K562 (cell line): ENCODE measurements around the gene MAML3. TPM values are rescaled to one million over a fixed set of nuclear protein-coding genes. Genes with fewer than 3 reads are reported as not detected.

Experiments
- CTBP1 ChIP-seq: fragments of 450-650 bp; IDR thresholded peaks from 2 replicates; pipeline ENCODE4 v1.6.1; 2016; ENCODE audit warnings: borderline replicate concordance
- ESRRB ChIP-seq: fragments of 250-450 bp; sonication (Bioruptor Pico); IDR thresholded peaks from 2 replicates; pipeline ENCODE4 v1.5.0; 2020; ENCODE audit warnings: mild to moderate bottlenecking, moderate library complexity, borderline replicate concordance
- FOSL1 ChIP-seq: fragments of 200-800 bp; sonication (Bioruptor generic); conservative IDR thresholded peaks from 2 replicates; pipeline ENCODE4 v1.6.1; 2016; ENCODE audit warnings: missing genetic modification characterization, missing compliant biosample characterization
- GATAD2B ChIP-seq: fragments of 450-650 bp; IDR thresholded peaks from 2 replicates; pipeline ENCODE4 v1.6.1; 2017; ENCODE audit warnings: mild to moderate bottlenecking, borderline replicate concordance
- GTF3C2 ChIP-seq: IDR thresholded peaks from 3 replicates; pipeline ENCODE4 v1.6.1; 2011; ENCODE audit warnings: borderline replicate concordance, mild to moderate bottlenecking, moderate library complexity; ENCODE audit not compliant: insufficient read length; ENCODE audit errors: extremely low read depth
- IRF9 ChIP-seq: fragments of 450-650 bp; IDR thresholded peaks from 2 replicates; pipeline ENCODE4 v1.6.1; 2016; ENCODE audit warnings: missing biosample characterization, missing genetic modification characterization
- KLF10 ChIP-seq: fragments of 250-450 bp; sonication (Bioruptor Pico); IDR thresholded peaks from 2 replicates; pipeline ENCODE4 v1.6.1; 2021; ENCODE audit warnings: matching md5 sums
- NONO ChIP-seq, 2 experiments: fragments of 200-400 bp in 1 of 2; fragments of 450-650 bp in 1 of 2; formaldehyde crosslinking in 1 of 2; IDR thresholded peaks; 2 replicates each; pipeline ENCODE4 v1.6.1; 2017; ENCODE audit warnings: low read depth in 2 of 2, mild to moderate bottlenecking in 2 of 2, moderate library complexity in 2 of 2, low read length in 1 of 2
- NR2C2 ChIP-seq, 2 experiments: fragments of 200-800 bp in 1 of 2; sonication (Bioruptor generic) in 1 of 2; sonication (generic) in 1 of 2; formaldehyde crosslinking in 1 of 2; IDR thresholded peaks; 2 replicates each; pipeline versions ENCODE4 v1.6.1 to v1.8.0; 2016 to 2022; ENCODE audit warnings: mild to moderate bottlenecking in 1 of 2, missing compliant biosample characterization in 1 of 2, missing genetic modification characterization in 1 of 2, missing genetic modification reagents in 1 of 2
- PHB2 ChIP-seq: fragments of 450-650 bp; IDR thresholded peaks from 2 replicates; pipeline ENCODE4 v1.6.1; 2017; ENCODE audit warnings: low read depth
- ZNF224 ChIP-seq: sonication (generic); formaldehyde crosslinking; IDR thresholded peaks from 2 replicates; pipeline ENCODE4 v1.8.0; 2022; ENCODE audit warnings: mild to moderate bottlenecking, missing genetic modification reagents
- polyA plus RNA-seq, 8 experiments: library from polyadenylated mRNA; depleted of rRNA in 4 of 8; stranded (reverse) in 5 of 8; unstranded in 3 of 8; fragments of >200 nt; fragmentation: Nextera tagmentation in 2 of 8; fragmentation: Illumina TruSeq in 1 of 8; extraction: Ambion mirVana in 2 of 8; extraction: Trizol in 1 of 8; gene quantifications; 2 replicates each; pipeline versions ENCODE4 v1.2.1 to v1.2.3, GENCODE V29; 2011 to 2014; ENCODE audit warnings: inconsistent platforms in 1 of 8, missing spikeins in 1 of 8
- total RNA-seq, 7 experiments: library from RNA; depleted of rRNA in 6 of 7; stranded (reverse); fragments of >200 nt in 6 of 7; fragmentation: Illumina TruSeq in 2 of 7; extraction: Trizol in 2 of 7; gene quantifications; 2 replicates each; pipeline versions ENCODE4 v1.2.1 to v1.2.3, GENCODE V29; 2011 to 2021; ENCODE audit warnings: low replicate concordance in 1 of 7
- TF ChIP-seq, protein P1 (sequence below), 2 experiments: fragments of 450-650 bp; formaldehyde crosslinking in 1 of 2; IDR thresholded peaks; 2 replicates each; pipeline versions ENCODE4 v1.4.0 to v1.6.1; 2014 to 2020; ENCODE audit warnings: mild to moderate bottlenecking in 2 of 2, borderline replicate concordance in 1 of 2, low read depth in 1 of 2
- TF ChIP-seq, protein P2 (sequence below): fragments of 450-650 bp; formaldehyde crosslinking; IDR thresholded peaks from 2 replicates; pipeline ENCODE4 v1.4.0; 2020; ENCODE audit warnings: mild to moderate bottlenecking, moderate library complexity

Gene MAML3
- total and polyA plus RNA-seq, 9 of the 15 experiments (the other 6 are each of a cell fraction or from before 2014, with no cell fraction given): 0.01 to 0.55 (median 0.25) TPM

GRCh38 chr4:140061659-140062289, 92.2 kb downstream of the MAML3 start (continued):
- TF ChIP-seq, protein P1, sequence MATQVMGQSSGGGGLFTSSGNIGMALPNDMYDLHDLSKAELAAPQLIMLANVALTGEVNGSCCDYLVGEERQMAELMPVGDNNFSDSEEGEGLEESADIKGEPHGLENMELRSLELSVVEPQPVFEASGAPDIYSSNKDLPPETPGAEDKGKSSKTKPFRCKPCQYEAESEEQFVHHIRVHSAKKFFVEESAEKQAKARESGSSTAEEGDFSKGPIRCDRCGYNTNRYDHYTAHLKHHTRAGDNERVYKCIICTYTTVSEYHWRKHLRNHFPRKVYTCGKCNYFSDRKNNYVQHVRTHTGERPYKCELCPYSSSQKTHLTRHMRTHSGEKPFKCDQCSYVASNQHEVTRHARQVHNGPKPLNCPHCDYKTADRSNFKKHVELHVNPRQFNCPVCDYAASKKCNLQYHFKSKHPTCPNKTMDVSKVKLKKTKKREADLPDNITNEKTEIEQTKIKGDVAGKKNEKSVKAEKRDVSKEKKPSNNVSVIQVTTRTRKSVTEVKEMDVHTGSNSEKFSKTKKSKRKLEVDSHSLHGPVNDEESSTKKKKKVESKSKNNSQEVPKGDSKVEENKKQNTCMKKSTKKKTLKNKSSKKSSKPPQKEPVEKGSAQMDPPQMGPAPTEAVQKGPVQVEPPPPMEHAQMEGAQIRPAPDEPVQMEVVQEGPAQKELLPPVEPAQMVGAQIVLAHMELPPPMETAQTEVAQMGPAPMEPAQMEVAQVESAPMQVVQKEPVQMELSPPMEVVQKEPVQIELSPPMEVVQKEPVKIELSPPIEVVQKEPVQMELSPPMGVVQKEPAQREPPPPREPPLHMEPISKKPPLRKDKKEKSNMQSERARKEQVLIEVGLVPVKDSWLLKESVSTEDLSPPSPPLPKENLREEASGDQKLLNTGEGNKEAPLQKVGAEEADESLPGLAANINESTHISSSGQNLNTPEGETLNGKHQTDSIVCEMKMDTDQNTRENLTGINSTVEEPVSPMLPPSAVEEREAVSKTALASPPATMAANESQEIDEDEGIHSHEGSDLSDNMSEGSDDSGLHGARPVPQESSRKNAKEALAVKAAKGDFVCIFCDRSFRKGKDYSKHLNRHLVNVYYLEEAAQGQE (IDR thresholded peaks at IDR 0.05; ENCODE audit: borderline replicate concordance): no peak
- TF ChIP-seq, protein P1 (CRISPR knock-in tag; IDR thresholded peaks at IDR 0.05; ENCODE audit: low read depth): no peak
- TF ChIP-seq IRF9 (tag) (no peak), GTF3C2 (no peak), ZNF224 (CRISPR knock-in tag) (no peak), ESRRB (CRISPR knock-in tag) (no peak), NR2C2 (CRISPR knock-in tag; IDR thresholded peaks at IDR 0.05) (no peak), NR2C2 (tag; IDR thresholded peaks at IDR 0.05) (no peak), NONO (IDR thresholded peaks at IDR 0.05; ENCODE audit: low read depth in 2 of 2, low read length in 1 of 2) (no peak), KLF10 (CRISPR knock-in tag) (no peak), FOSL1 (no peak), PHB2 (no peak), GATAD2B (no peak), CTBP1 (no peak)
- TF ChIP-seq, protein P2, sequence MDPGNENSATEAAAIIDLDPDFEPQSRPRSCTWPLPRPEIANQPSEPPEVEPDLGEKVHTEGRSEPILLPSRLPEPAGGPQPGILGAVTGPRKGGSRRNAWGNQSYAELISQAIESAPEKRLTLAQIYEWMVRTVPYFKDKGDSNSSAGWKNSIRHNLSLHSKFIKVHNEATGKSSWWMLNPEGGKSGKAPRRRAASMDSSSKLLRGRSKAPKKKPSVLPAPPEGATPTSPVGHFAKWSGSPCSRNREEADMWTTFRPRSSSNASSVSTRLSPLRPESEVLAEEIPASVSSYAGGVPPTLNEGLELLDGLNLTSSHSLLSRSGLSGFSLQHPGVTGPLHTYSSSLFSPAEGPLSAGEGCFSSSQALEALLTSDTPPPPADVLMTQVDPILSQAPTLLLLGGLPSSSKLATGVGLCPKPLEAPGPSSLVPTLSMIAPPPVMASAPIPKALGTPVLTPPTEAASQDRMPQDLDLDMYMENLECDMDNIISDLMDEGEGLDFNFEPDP (CRISPR knock-in tag): no peak
